OCI-LY3 (cell line): ENCODE results near the gene COL4A4.

Experiments used
- CTCF ChIP-seq: fragments of 200-600, 300-600 bp; sonication (generic); IDR thresholded peaks from 2 replicates; pipeline ENCODE4 v1.5.1; 2014; ENCODE audit warnings: antibody characterized with exemption, low read length, low read depth
- EZH2phosphoT487 ChIP-seq: fragments of 200-600 bp; shearing (Covaris generic); IDR thresholded peaks from 2 replicates; pipeline ENCODE4 v1.6.1; 2018; ENCODE audit warnings: antibody characterized with exemption, mixed run types, low read depth

- TF ChIP-seq CTCF (no peak), EZH2phosphoT487 (no peak)
These were observed 153.6 kb downstream of the COL4A4 start for GRCh38 chr2:227010433-227010832.
